ENCODE data around the gene ZNF324B.

The ZNF324B gene

GRCh38 chr19:58429745-58430144 lies 21.7 kb upstream of the ZNF324B start:
- POLR2A ChIA-PET = interaction anchor here (1.0 to 2.1 kb wide), 2 partner anchors 21 to 22 kb away, joined by 3 to 10 read pairs; partner anchors contain the start of genes ZNF324B and ZNF584
- no peak overlapping the region for H3K27ac ChIP-seq (ENCODE audit: extremely low read depth, low read depth, low read length)
- TF ChIP-seq ZNF274 (IDR thresholded peaks at IDR 0.05; ENCODE audit: low read length) (no peak), ZNF274 (tag by site-specific recombination; IDR thresholded peaks at IDR 0.05; ENCODE audit: borderline replicate concordance) (no peak), ZFP69B (tag by site-specific recombination; IDR thresholded peaks at IDR 0.05) (no peak), OVOL3 (tag by site-specific recombination; IDR thresholded peaks at IDR 0.05) (no peak), ZXDB (tag by site-specific recombination; IDR thresholded peaks at IDR 0.05) (no peak), WT1 (tag by site-specific recombination; IDR thresholded peaks at IDR 0.05) (no peak), SP3 (tag by site-specific recombination; IDR thresholded peaks at IDR 0.05) (no peak)
- TF ChIP-seq, protein P1, sequence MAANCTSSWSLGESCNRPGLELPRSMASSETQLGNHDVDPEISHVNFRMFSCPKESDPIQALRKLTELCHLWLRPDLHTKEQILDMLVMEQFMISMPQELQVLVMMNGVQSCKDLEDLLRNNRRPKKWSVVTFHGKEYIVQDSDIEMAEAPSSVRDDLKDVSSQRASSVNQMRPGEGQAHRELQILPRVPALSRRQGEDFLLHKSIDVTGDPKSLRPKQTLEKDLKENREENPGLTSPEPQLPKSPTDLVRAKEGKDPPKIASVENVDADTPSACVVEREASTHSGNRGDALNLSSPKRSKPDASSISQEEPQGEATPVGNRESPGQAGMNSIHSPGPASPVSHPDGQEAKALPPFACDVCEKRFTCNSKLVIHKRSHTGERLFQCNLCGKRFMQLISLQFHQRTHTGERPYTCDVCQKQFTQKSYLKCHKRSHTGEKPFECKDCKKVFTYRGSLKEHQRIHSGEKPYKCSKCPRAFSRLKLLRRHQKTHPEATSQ (tag by site-specific recombination; IDR thresholded peaks at IDR 0.05) = no peak
- TF ChIP-seq, protein P2, sequence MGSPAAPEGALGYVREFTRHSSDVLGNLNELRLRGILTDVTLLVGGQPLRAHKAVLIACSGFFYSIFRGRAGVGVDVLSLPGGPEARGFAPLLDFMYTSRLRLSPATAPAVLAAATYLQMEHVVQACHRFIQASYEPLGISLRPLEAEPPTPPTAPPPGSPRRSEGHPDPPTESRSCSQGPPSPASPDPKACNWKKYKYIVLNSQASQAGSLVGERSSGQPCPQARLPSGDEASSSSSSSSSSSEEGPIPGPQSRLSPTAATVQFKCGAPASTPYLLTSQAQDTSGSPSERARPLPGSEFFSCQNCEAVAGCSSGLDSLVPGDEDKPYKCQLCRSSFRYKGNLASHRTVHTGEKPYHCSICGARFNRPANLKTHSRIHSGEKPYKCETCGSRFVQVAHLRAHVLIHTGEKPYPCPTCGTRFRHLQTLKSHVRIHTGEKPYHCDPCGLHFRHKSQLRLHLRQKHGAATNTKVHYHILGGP (tag by site-specific recombination; IDR thresholded peaks at IDR 0.05) = no peak
- TF ChIP-seq, protein P3, sequence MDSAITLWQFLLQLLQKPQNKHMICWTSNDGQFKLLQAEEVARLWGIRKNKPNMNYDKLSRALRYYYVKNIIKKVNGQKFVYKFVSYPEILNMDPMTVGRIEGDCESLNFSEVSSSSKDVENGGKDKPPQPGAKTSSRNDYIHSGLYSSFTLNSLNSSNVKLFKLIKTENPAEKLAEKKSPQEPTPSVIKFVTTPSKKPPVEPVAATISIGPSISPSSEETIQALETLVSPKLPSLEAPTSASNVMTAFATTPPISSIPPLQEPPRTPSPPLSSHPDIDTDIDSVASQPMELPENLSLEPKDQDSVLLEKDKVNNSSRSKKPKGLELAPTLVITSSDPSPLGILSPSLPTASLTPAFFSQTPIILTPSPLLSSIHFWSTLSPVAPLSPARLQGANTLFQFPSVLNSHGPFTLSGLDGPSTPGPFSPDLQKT (IDR thresholded peaks at IDR 0.05; ENCODE audit: borderline replicate concordance, low read depth, low read length) = no peak
- CTCF ChIA-PET = no interaction called here
- H3K4me1 ChIP-seq (ENCODE audit: control insufficient read depth, insufficient read depth, low read length) = no peaks in the 10 kb centered on the region
- H3K36me3 ChIP-seq (ENCODE audit: control insufficient read depth in 2 of 2, insufficient read depth in 1 of 2, low read length in 2 of 2) = peaks cover 2 to 41% of the 10 kb centered on the region in 2 experiments; a peak in 2 of 3 replicates
- no peak overlapping the region for H3K4me3 ChIP-seq (ENCODE audit: low read depth, low read length)
- H3K9me3 ChIP-seq (ENCODE audit: control insufficient read depth, insufficient read depth, low read depth, low read length) = no peaks in the 10 kb centered on the region

DNA sequence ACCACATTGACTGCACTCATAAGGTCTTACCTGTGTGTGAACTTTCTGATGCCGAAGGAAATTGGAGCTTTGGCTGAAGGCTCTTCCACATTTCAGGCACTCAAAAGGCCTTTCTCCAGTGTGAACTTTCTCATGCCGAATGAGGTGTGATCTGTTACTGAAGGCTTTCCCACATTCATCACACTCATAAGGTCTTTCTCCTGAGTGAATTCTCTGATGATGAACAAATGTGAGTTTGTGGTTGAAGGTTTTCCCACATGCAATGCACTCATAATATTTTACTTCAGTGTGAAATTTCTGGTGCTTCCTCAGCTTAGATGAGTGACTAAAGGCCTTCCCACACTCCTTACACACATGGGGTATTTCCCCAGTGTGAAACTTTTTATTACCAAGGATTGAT lies 17.2 kb upstream of the ZNF324B start:
- Histone ChIP-seq H3K4me3 (ENCODE audit: low read depth, low read length) (no peak overlapping the region), H3K36me3 (ENCODE audit: control insufficient read depth in 2 of 2, insufficient read depth in 1 of 2, low read length in 2 of 2) (peaks cover 0 to 30% of the 10 kb centered on the region in 2 experiments; a peak in 1 of 3 replicates), H3K4me1 (ENCODE audit: control insufficient read depth, insufficient read depth, low read length) (no peaks in the 10 kb centered on the region), H3K27ac (ENCODE audit: extremely low read depth, low read depth, low read length) (no peak overlapping the region), H3K9me3 (ENCODE audit: control insufficient read depth, insufficient read depth, low read depth, low read length) (no peaks in the 10 kb centered on the region)
- ChIA-PET POLR2A (interaction anchor here (1.5 kb wide), 1 partner anchor 26 kb away, joined by 5 read pairs; the partner anchor contains the start of gene ZNF584), CTCF (interaction anchor here (1.3 kb wide), 1 partner anchor 85 kb away, joined by 3 read pairs; no protein-coding TSS in a partner anchor)
- TF ChIP-seq HOXC10 (CRISPR knock-in tag; IDR thresholded peaks at IDR 0.05) (no peak), ZNF18 (tag by site-specific recombination; IDR thresholded peaks at IDR 0.05) (0 out of 2 replicates have a peak, but pooled peaks have one; percentile 38), ZFP3 (tag by site-specific recombination; IDR thresholded peaks at IDR 0.05; ENCODE audit: low read depth) (no peak), ZNF292 (tag by site-specific recombination; IDR thresholded peaks at IDR 0.05; ENCODE audit: borderline replicate concordance, low read depth) (no peak), ZBTB8A (tag by site-specific recombination; IDR thresholded peaks at IDR 0.05) (no peak), ZNF580 (tag by site-specific recombination; IDR thresholded peaks at IDR 0.05) (no peak), MZF1 (tag by site-specific recombination; IDR thresholded peaks at IDR 0.05; ENCODE audit: borderline replicate concordance) (no peak), ZNF132 (tag by site-specific recombination; IDR thresholded peaks at IDR 0.05; ENCODE audit: borderline replicate concordance) (no peak)

Measured in HEK293 (cell line).